Spleen (tissue), 11 donors: ENCODE results near the gene PDXK. TPM values are rescaled to one million over a fixed set of nuclear protein-coding genes. Genes with fewer than 3 reads are reported as not detected.

ENCODE experiments used
- DNase-seq: peaks from one replicate; pipeline ENCODE4 v3.0.0-alpha.2; 2020
- H3K27ac ChIP-seq, 8 donors: fragments of 200-600 bp; sonication (generic) in 7 of 8; 1 replicate in 4 of 8; 2 replicates in 4 of 8; pipeline versions ENCODE4 v1.5.0 to v1.8.0; 2016 to 2021; ENCODE audit warnings: inconsistent platforms in 4 of 8, mild to moderate bottlenecking in 4 of 8, moderate library complexity in 1 of 8
- H3K27me3 ChIP-seq, 7 donors: fragments of 200-600 bp; sonication (generic) in 6 of 7; replicated peaks in 1 of 7; 1 replicate in 4 of 7; 2 replicates in 3 of 7; pipeline versions ENCODE4 v1.5.0 to v1.8.0; 2016 to 2021; ENCODE audit warnings: inconsistent platforms in 3 of 7, mild to moderate bottlenecking in 1 of 7
- H3K36me3 ChIP-seq, 6 donors: fragments of 200-600 bp; sonication (generic) in 5 of 6; 1 replicate in 4 of 6; 2 replicates in 2 of 6; pipeline versions ENCODE4 v1.5.0 to v1.8.0; 2016 to 2021; ENCODE audit warnings: inconsistent platforms in 2 of 6
- H3K4me1 ChIP-seq, 6 donors: fragments of 200-600 bp; sonication (generic) in 5 of 6; 1 replicate in 3 of 6; 2 replicates in 3 of 6; pipeline versions ENCODE4 v1.5.0 to v1.8.0; 2016 to 2021; ENCODE audit warnings: inconsistent platforms in 3 of 6
- H3K4me3 ChIP-seq, 8 donors: fragments of 200-600 bp; sonication (generic) in 7 of 8; 1 replicate in 4 of 8; 2 replicates in 4 of 8; pipeline versions ENCODE4 v1.5.0 to v1.8.0; 2016 to 2021; ENCODE audit warnings: inconsistent platforms in 4 of 8, mild to moderate bottlenecking in 4 of 8, moderate library complexity in 2 of 8
- H3K9me3 ChIP-seq, 8 donors: fragments of 200-600 bp; sonication (generic) in 7 of 8; 1 replicate in 4 of 8; 2 replicates in 4 of 8; pipeline versions ENCODE4 v1.5.0 to v1.8.0; 2016 to 2021; ENCODE audit warnings: inconsistent platforms in 4 of 8
- CTCF ChIP-seq, 11 experiments: fragments of 200-600 bp in 7 of 11; fragments of 450-650 bp in 4 of 11; sonication (generic) in 4 of 11; IDR thresholded peaks in 8 of 11; conservative IDR thresholded peaks in 3 of 11; 1 replicate in 7 of 11; 2 replicates in 4 of 11; pipeline versions ENCODE4 v1.4.0 to v1.8.0; 2016 to 2021; ENCODE audit warnings: antibody characterized with exemption in 11 of 11, inconsistent platforms in 4 of 11, mild to moderate bottlenecking in 1 of 11
- POLR2A ChIP-seq, 3 donors: fragments of 450-650 bp; IDR thresholded peaks; one replicate each; pipeline ENCODE4 v1.5.1; 2017; ENCODE audit warnings: antibody characterized with exemption in 3 of 3, mild to moderate bottlenecking in 1 of 3
- POLR2AphosphoS5 ChIP-seq, 3 donors: sonication (generic); formaldehyde crosslinking; IDR thresholded peaks; one replicate each; pipeline ENCODE4 v1.5.1; 2017; ENCODE audit warnings: antibody characterized with exemption in 3 of 3
- WGBS, 5 donors: extraction: QIAGEN DNeasy Blood & Tissue Kit in 3 of 5; methylation state at CpG; one replicate each; pipeline versions ENCODE4 v1.1.5 to v1.1.7; 2013 to 2018; 5-methylcytosine and 5-hydroxymethylcytosine counted together
- intact Hi-C: fragments of 100-400 bp; cut with DNase I; formaldehyde crosslinking; loops from one replicate; pipeline ENCODE4 v1.15.0; 2023; ENCODE audit warnings: low total_unique reads
- polyA plus RNA-seq, 3 donors: library from polyadenylated mRNA; stranded (reverse); fragments of 200-250 nt; gene quantifications; one replicate each; pipeline ENCODE4 v1.2.1, GENCODE V29; 2013
- total RNA-seq, 7 donors: library from RNA; depleted of rRNA in 3 of 7; stranded (reverse); fragments of >200 nt in 3 of 7; fragmentation: NEBNext Ultra II Directional in 4 of 7; extraction: Animal tissue kit (Norgen Biotek cat#: 25700) in 4 of 7; gene quantifications; one replicate each; pipeline versions ENCODE4 v1.1.0 to v1.2.1, GENCODE V29; 2016 to 2021
- donor health status: healthy with polysubstance abuse.
- donor health status: DM: no; HTN: no; CAD: no; lungs with moderate emphysema.
- donor health status: DM: no; HTN: no; CAD: no.
- donor health status: Bipolar disorder and iron deficiency.
- donor health status: healthy.
- donor health status: DM: no; HTN: no; CAD: no.
- donor health status: DM: yes; HTN: yes; CAD: no.

PDXK gene
- total and polyA plus RNA-seq, 10 donors: 17.9 to 82.9 (median 51.0) TPM

GRCh38 chr21:43734131-43734927 lies 15.4 kb downstream of the PDXK start:
- no peak overlapping the region for H3K4me3 ChIP-seq
- DNase-seq: no peak
- H3K27ac ChIP-seq: peak overlapping the region in 2 of 8 donors; percentile 56

GRCh38 chr21:43734928-43735229 lies 15.9 kb downstream of the PDXK start:
- H3K27me3 ChIP-seq: no peaks in the 10 kb centered on the region
- WGBS, 5 donors: 68 to 80% (median 74%) methylated on average over 9 of the region's 9 CpGs
- TF ChIP-seq CTCF (IDR thresholded peaks at IDR 0.05 in 8 of 11, conservative IDR thresholded peaks at IDR 0.05 in 3 of 11) (no peak), POLR2A (IDR thresholded peaks at IDR 0.05) (no peak), POLR2AphosphoS5 (IDR thresholded peaks at IDR 0.05) (no peak)
- H3K4me1 ChIP-seq: peaks cover 0 to 61% (median 18%) of the 10 kb centered on the region in 6 donors
- H3K4me3 ChIP-seq: no peak overlapping the region
- intact Hi-C loops: no loop called here
- no peaks in the 10 kb centered on the region for H3K9me3 ChIP-seq
- DNase-seq: no peak
- H3K27ac ChIP-seq: no peak overlapping the region
- peaks cover 0 to 74% (median 21%) of the 10 kb centered on the region in 6 donors for H3K36me3 ChIP-seq

More at GRCh38 chr21:43734131-43734927, 15.4 kb downstream of the PDXK start:
- H3K9me3 ChIP-seq: no peaks in the 10 kb centered on the region
- TF ChIP-seq CTCF (IDR thresholded peaks at IDR 0.05 in 8 of 11, conservative IDR thresholded peaks at IDR 0.05 in 3 of 11) (no peak), POLR2AphosphoS5 (IDR thresholded peaks at IDR 0.05) (no peak), POLR2A (IDR thresholded peaks at IDR 0.05) (no peak)
- H3K36me3 ChIP-seq: peaks cover 0 to 68% (median 21%) of the 10 kb centered on the region in 6 donors
- 70 to 84% (median 77%) methylated on average over 22 to 25 of the region's 25 CpGs for WGBS, 5 donors
- intact Hi-C loops: no loop called here
- H3K27me3 ChIP-seq: no peaks in the 10 kb centered on the region
- H3K4me1 ChIP-seq: peaks cover 0 to 61% (median 23%) of the 10 kb centered on the region in 6 donors

GRCh38 chr21:43735236-43736091 lies 16.5 kb downstream of the PDXK start:
- H3K4me1 ChIP-seq: peaks cover 0 to 58% (median 16%) of the 10 kb centered on the region in 6 donors
- TF ChIP-seq POLR2A (IDR thresholded peaks at IDR 0.05): no peak
- no peak for TF ChIP-seq POLR2AphosphoS5 (IDR thresholded peaks at IDR 0.05)
- TF ChIP-seq CTCF (IDR thresholded peaks at IDR 0.05 in 8 of 11, conservative IDR thresholded peaks at IDR 0.05 in 3 of 11): no peak
- H3K27ac ChIP-seq: no peak overlapping the region
- no peaks in the 10 kb centered on the region for H3K27me3 ChIP-seq
- WGBS, 5 donors: 88 to 94% (median 90%) methylated on average over 20 to 22 of the region's 22 CpGs
- H3K4me3 ChIP-seq: no peak overlapping the region
- H3K36me3 ChIP-seq: peaks cover 0 to 79% (median 21%) of the 10 kb centered on the region in 6 donors
- intact Hi-C loops: no loop called here
- H3K9me3 ChIP-seq: no peaks in the 10 kb centered on the region
- DNase-seq: no peak
